Panc1 (cell line): Measurements from ENCODE around the gene ASAP2. TPM values are rescaled to one million over a fixed set of nuclear protein-coding genes. Genes with fewer than 3 reads are reported as not detected.
A peak's percentile ranks its signal among the peaks of the same experiment; 100 is the strongest.

Experiments
- ATAC-seq: fragments of 200-7000 bp; cut with Tn5 transposase; 2 replicates; pipeline ENCODE4 v1.9.1; 2020; ENCODE audit warnings: mild to moderate bottlenecking, moderate library complexity
- BruUV-seq: library from RNA; stranded (reverse); fragments of 400-500 nt; replicated peaks from 2 replicates; lab custom pipeline; 2021; lab: Mats Ljungman, UMichigan
- CTCF ChIA-PET: fragments of 300-600 bp; sonication (Branson Sonifier 250); formaldehyde crosslinking; loops from one replicate; lab custom pipeline; 2022; ENCODE audit warnings: antibody characterized with exemption; lab: Charles Lee
- POLR2A ChIA-PET: fragments of 300-600 bp; sonication (Branson Sonifier 250); formaldehyde crosslinking; loops from one replicate; lab custom pipeline; 2022; ENCODE audit warnings: antibody characterized with exemption; lab: Charles Lee
- DNase-seq: peaks from one replicate; pipeline ENCODE4 v3.0.0-alpha.2; 2010; ENCODE audit warnings: low read depth, low spot score
- H3K27ac ChIP-seq: 2 replicates; pipeline ENCODE4 v1.5.1; 2011; ENCODE audit warnings: mild to moderate bottlenecking, low read length, inconsistent platforms
- H3K27me3 ChIP-seq: fragments of 200-500 bp; sonication (Bioruptor generic); 2 replicates; pipeline ENCODE4 v1.6.0; 2014; ENCODE audit warnings: low read length, inconsistent platforms; ENCODE audit not compliant: control insufficient read depth, insufficient read depth
- H3K36me3 ChIP-seq: fragments of 200-500 bp; sonication (Bioruptor generic); 2 replicates; pipeline ENCODE4 v1.5.1; 2014; ENCODE audit warnings: inconsistent platforms, mild to moderate bottlenecking, low read length, moderate library complexity; ENCODE audit not compliant: control insufficient read depth, insufficient read depth
- H3K4me1 ChIP-seq: 2 replicates; pipeline ENCODE4 v1.5.1; 2011; ENCODE audit warnings: inconsistent platforms, mild to moderate bottlenecking, low read length, moderate library complexity; ENCODE audit not compliant: control insufficient read depth, insufficient read depth
- H3K4me3 ChIP-seq, 2 experiments: 2 replicates each; pipeline ENCODE4 v1.5.1; 2011 to 2012; ENCODE audit warnings: low read depth in 2 of 2, low read length in 2 of 2, mild to moderate bottlenecking in 2 of 2, inconsistent platforms in 1 of 2, moderate library complexity in 1 of 2
- H3K9me3 ChIP-seq: fragments of 200-500 bp; sonication (Bioruptor generic); 2 replicates; pipeline ENCODE4 v1.5.1; 2014; ENCODE audit warnings: low read depth, mild to moderate bottlenecking, inconsistent platforms, low read length, moderate library complexity; ENCODE audit not compliant: control insufficient read depth, insufficient read depth
- CTCF ChIP-seq: fragments of 450-650 bp; IDR thresholded peaks from 2 replicates; pipeline ENCODE4 v1.5.1; 2017; ENCODE audit warnings: mild to moderate bottlenecking
- POLR2AphosphoS5 ChIP-seq: IDR thresholded peaks from 2 replicates; pipeline ENCODE4 v1.6.1; 2012; ENCODE audit warnings: mild to moderate bottlenecking, low read depth, low read length, moderate library complexity
- REST ChIP-seq, 2 experiments: IDR thresholded peaks; 2 replicates each; pipeline ENCODE4 v1.6.1; 2011 to 2012; ENCODE audit warnings: low read depth in 2 of 2, control low read depth in 1 of 2, low read length in 1 of 2, mild to moderate bottlenecking in 1 of 2, moderate library complexity in 1 of 2; ENCODE audit not compliant: insufficient read depth in 1 of 2
- SIN3A ChIP-seq: IDR thresholded peaks from 2 replicates; pipeline ENCODE4 v1.6.1; 2012; ENCODE audit warnings: low read depth, mild to moderate bottlenecking, low read length, moderate library complexity, borderline replicate concordance; ENCODE audit not compliant: insufficient read depth
- TCF7L2 ChIP-seq: IDR thresholded peaks from 2 replicates; pipeline ENCODE4 v1.6.1; 2011; ENCODE audit warnings: mild to moderate bottlenecking, low read depth, low read length, inconsistent platforms
- in situ Hi-C: cut with HindIII; loops from 2 replicates; pipeline ENCODE4 v1.10.0; 2016; ENCODE audit warnings: low sequenced_read_pairs, low pct_unique_long_range_greater_than_20kb
- intact Hi-C: fragments of 100-400 bp; cut with micrococcal nuclease; formaldehyde crosslinking; loops from one replicate; pipeline ENCODE4 v1.10.0; 2022; ENCODE audit not compliant: unreplicated experiment
- total RNA-seq: library from RNA; stranded (reverse); gene quantifications from one replicate; pipeline ENCODE4 v1.2.1, GENCODE V29; 2021; ENCODE audit not compliant: unreplicated experiment

Gene ASAP2
- total RNA-seq, 1 experiment from 2014 or later: 107 TPM

DNA sequence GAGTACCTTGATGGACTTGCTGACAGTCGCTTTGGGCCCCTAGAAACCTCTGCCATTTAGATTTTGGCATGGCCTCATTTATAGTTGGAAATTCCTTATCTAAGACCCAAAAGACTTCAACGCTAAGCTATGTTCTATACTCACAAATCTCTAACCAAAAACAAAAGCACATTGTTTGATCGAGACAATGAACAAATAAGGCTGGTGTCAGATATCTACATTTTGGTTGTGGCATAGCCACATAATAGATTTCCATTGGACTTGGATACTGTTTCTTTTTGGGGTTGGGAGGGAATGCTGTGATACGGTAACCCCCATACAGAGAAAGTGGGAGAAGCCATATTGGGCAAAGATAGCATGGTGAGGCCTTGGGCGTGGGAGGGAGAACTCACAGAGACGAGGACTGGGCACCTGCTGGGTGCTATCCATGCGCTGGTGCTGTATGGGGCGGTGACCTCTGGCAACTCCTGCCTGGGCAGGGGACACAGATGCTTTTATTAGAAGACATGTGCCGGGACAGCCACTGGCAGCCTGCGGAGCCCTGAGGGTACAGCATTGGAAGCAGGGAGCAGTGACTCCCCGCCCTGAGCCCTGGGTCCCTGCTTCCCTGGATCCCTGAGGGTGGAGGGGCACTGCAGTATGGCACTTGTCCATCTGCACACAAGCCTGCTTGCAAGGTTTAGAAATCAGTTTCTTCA, 97.1 kb downstream of the ASAP2 start:
- Histone ChIP-seq H3K4me3 (no peak overlapping the region), H3K27ac (0 out of 2 replicates have a peak overlapping the region, but pooled peaks have one; percentile 5), H3K4me1 (peaks cover 26% of the 10 kb centered on the region), H3K9me3 (no peaks in the 10 kb centered on the region), H3K36me3 (no peaks in the 10 kb centered on the region), H3K27me3 (no peaks in the 10 kb centered on the region)
- ChIA-PET POLR2A (no interaction called here), CTCF (no interaction called here)
- in situ Hi-C loops (no loop called here), intact Hi-C loops (no loop called here)
- ATAC-seq (no peak), DNase-seq (no peak)
- BruUV-seq: no TSS peak
- TF ChIP-seq CTCF (no peak), TCF7L2 (no peak), POLR2AphosphoS5 (no peak), SIN3A (no peak)

GRCh38 chr2:9306911-9307310, 100.3 kb downstream of the ASAP2 start:
- Histone ChIP-seq H3K27ac (peak overlapping the region; percentile 46; the same call in 1 of the 2 replicates), H3K4me1 (peaks cover 36% of the 10 kb centered on the region), H3K4me3 (no peak overlapping the region), H3K36me3 (no peaks in the 10 kb centered on the region), H3K27me3 (no peaks in the 10 kb centered on the region), H3K9me3 (no peaks in the 10 kb centered on the region)
- in situ Hi-C loops (no loop called here), intact Hi-C loops (no loop called here)
- DNase-seq (no peak), ATAC-seq (peak; percentile 43)
- POLR2A ChIA-PET: no interaction called here
- no TSS peak for BruUV-seq
- TF ChIP-seq POLR2AphosphoS5: no peak
- TF ChIP-seq REST (IDR thresholded peaks at IDR 0.05; ENCODE audit: insufficient read depth in 1 of 2, low read depth in 2 of 2, low read length in 1 of 2): no peak
- TF ChIP-seq CTCF: no peak
- TF ChIP-seq SIN3A: no peak
- TF ChIP-seq TCF7L2: no peak
- CTCF ChIA-PET: no interaction called here
